ENCODE measurements around the gene ITGB3.
"Not testable (repeated sequence)": the region's sequence is repeated elsewhere in the genome, so short reads cannot be mapped to it uniquely, and the experiment has no call there.

The ITGB3 gene

GRCh38 chr17:47244697-47245096 is 8.9 kb upstream of the ITGB3 start:
- DNase-seq (ENCODE audit: low read depth in 2 of 2) = no peak

GRCh38 chr17:47246120-47246519 is 7.5 kb upstream of the ITGB3 start:
- DNase-seq (ENCODE audit: low read depth in 2 of 2) = no peak

- no peak for DNase-seq (ENCODE audit: low read depth in 2 of 2)
Observed at GRCh38 chr17:47250855-47251254, 2.8 kb upstream of the ITGB3 start.

GRCh38 chr17:47251421-47251940 is 2.1 kb upstream of the ITGB3 start:
- no peak for DNase-seq (ENCODE audit: low read depth in 2 of 2)

GRCh38 chr17:47252209-47252608 is 1.4 kb upstream of the ITGB3 start:
- no peak for DNase-seq (ENCODE audit: low read depth in 2 of 2)

- DNase-seq (ENCODE audit: low read depth in 2 of 2) = no peak
Observed at GRCh38 chr17:47252766-47253512, 688 bp upstream of the ITGB3 start.

- no peak for DNase-seq (ENCODE audit: low read depth in 2 of 2)
Observed at GRCh38 chr17:47254403-47254943, 846 bp downstream of the ITGB3 start.

GRCh38 chr17:47257651-47258339 is 4.2 kb downstream of the ITGB3 start:
- no peak for DNase-seq (ENCODE audit: low read depth in 2 of 2)

GRCh38 chr17:47262586-47262985 is 9.0 kb downstream of the ITGB3 start:
- DNase-seq (ENCODE audit: low read depth in 2 of 2) = no peak

- DNase-seq (ENCODE audit: low read depth in 2 of 2) = no peak
Observed at GRCh38 chr17:47264166-47264565, 10.5 kb downstream of the ITGB3 start.

GRCh38 chr17:47265983-47266541 is 12.4 kb downstream of the ITGB3 start:
- no peak for DNase-seq (ENCODE audit: low read depth in 2 of 2)

GRCh38 chr17:47266782-47267181 is 13.2 kb downstream of the ITGB3 start:
- no peak for DNase-seq (ENCODE audit: low read depth in 2 of 2)

- DNase-seq (ENCODE audit: low read depth in 2 of 2) = no peak
Observed at GRCh38 chr17:47267354-47267828, 13.8 kb downstream of the ITGB3 start.

- not testable (repeated sequence) for DNase-seq (ENCODE audit: low read depth in 2 of 2)
Observed at GRCh38 chr17:47268964-47269363, 15.3 kb downstream of the ITGB3 start.

GRCh38 chr17:47269561-47270280 is 16.1 kb downstream of the ITGB3 start:
- DNase-seq (ENCODE audit: low read depth in 2 of 2) = not testable (repeated sequence)

- no peak for DNase-seq (ENCODE audit: low read depth in 2 of 2)
Observed at GRCh38 chr17:47270946-47271705, 17.5 kb downstream of the ITGB3 start.

GRCh38 chr17:47272491-47272890 is 18.9 kb downstream of the ITGB3 start:
- DNase-seq (ENCODE audit: low read depth in 2 of 2) = no peak

GRCh38 chr17:47273245-47273644 is 19.6 kb downstream of the ITGB3 start:
- no peak for DNase-seq (ENCODE audit: low read depth in 2 of 2)

- no peak for DNase-seq (ENCODE audit: low read depth in 2 of 2)
Observed at GRCh38 chr17:47274319-47275069, 20.9 kb downstream of the ITGB3 start.
